HEK293T (cell line): Measurements from ENCODE around the gene ZNF865.

Experiments used
- BHLHE40 ChIP-seq: fragments of 450-650 bp; IDR thresholded peaks from 2 replicates; pipeline ENCODE4 v1.6.1; 2016; ENCODE audit warnings: mild to moderate bottlenecking, moderate library complexity, borderline replicate concordance
- ELF4 ChIP-seq: fragments of 450-650 bp; IDR thresholded peaks from 2 replicates; pipeline ENCODE4 v1.6.1; 2017; ENCODE audit warnings: antibody characterized with exemption
- NFRKB ChIP-seq: fragments of 450-650 bp; IDR thresholded peaks from 2 replicates; pipeline ENCODE4 v1.6.1; 2016; ENCODE audit warnings: mild to moderate bottlenecking, moderate library complexity
- PKNOX1 ChIP-seq: fragments of 450-650 bp; IDR thresholded peaks from 2 replicates; pipeline ENCODE4 v1.6.1; 2016
- SP1 ChIP-seq: fragments of 450-650 bp; IDR thresholded peaks from 2 replicates; pipeline ENCODE4 v1.6.1; 2017
- TARDBP ChIP-seq: fragments of 450-650 bp; IDR thresholded peaks from 2 replicates; pipeline ENCODE4 v1.6.1; 2016

GRCh38 chr19:55651236-55651635 is 45.8 kb downstream of the ZNF865 start:
- TF ChIP-seq SP1 (no peak), NFRKB (no peak), PKNOX1 (no peak), BHLHE40 (no peak), TARDBP (no peak), ELF4 (no peak)
